Stimulated activated CD4-positive, alpha-beta T cell treated with anti-CD3 and anti-CD28 coated beads, TNF-alpha, amount 100 ng/mL, for 4 hours (primary cell): ENCODE data around the gene KIAA0319L.
"Not testable (repeated sequence)": the region's sequence is repeated elsewhere in the genome, so short reads cannot be mapped to it uniquely, and the experiment has no call there.

Experiments used
- DNase-seq, 3 experiments: peaks; one replicate each; pipeline ENCODE4 v3.0.0-alpha.2; 2020; ENCODE audit warnings: low read depth in 3 of 3

KIAA0319L gene

DNA sequence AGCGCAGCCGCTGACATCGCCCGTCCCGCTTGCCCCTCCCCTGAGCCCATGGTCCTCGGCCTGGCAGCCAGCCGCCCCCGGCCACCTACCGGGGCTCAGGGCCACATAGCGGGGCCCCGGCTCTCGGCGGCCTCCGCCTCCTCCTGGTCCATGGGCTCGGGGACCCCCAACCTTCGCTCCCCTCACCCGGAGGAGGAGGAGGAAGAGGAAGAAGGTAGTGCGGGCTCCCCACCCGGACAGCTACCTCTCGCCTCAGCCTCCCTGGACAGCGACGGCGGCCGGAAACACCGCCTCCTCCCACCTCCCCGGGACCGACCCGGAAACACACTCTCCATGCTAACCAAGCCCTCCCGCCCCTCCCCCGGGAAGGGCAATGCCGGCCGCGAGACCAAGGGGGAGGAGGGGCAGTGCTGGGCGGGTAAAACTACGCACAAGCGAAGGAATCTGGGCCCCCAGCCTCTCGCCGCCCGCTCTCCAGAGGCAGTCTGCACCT lies at the start of gene KIAA0319L:
Gene KIAA0319L, minus strand, starts transcription at position 286 of the 493 bp plus-strand sequence. CDS start 2,912 bp downstream, outside the sequence.
- no peak for DNase-seq

DNA sequence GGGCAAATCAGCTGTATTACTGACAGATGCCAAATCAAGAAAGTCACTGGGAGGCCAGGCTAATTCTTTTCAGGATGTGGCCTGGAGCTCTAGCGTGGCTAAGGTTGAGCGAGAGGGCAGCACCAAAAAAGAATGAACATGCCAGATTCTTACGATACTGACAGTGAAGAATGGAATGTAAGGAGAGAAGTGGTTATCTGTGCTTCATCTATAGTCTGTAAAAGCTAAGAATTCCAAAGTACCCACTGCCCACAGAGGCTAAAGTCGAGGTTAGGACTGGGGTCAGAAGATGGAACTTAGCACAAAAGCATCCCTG lies 48.6 kb upstream of the KIAA0319L start:
- no peak for DNase-seq

DNA sequence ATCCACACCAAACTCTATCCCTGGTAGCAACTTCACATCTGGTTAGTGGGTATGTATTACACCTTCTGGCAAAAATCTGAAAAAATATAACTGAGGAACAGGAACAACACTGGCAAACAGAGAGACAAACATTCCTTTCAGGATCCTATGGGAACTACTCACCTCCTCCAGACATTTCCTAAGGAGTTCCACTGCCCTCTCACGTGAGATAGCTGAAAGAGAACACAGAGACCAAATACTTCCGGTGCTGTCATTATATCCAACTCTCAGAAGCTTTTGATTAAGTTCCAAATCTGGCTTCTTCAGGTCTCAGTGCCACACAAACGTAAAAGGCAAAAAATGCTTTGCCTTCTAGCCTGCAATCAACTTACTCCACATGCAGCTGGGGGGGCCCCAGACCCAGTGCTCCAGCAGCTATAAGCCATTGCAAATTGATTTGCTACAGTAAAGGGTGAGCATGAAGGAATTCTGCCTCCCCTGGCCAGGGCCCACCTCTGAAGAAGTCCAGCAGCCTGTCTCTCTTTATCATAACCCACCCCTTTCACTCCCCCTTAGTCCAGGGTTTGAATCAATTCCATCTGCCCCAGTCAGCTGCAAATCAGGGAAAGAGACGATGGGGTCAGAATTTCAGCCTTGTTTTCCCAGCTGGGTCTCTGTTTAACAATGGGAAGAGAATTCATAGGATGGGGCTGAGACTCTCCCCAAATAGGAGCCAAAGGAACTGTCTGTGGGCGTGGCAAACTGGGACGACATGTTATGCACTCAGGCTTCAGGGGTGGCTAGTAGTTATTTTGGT lies 48.1 kb upstream of the KIAA0319L start:
- DNase-seq, result no peak

DNA sequence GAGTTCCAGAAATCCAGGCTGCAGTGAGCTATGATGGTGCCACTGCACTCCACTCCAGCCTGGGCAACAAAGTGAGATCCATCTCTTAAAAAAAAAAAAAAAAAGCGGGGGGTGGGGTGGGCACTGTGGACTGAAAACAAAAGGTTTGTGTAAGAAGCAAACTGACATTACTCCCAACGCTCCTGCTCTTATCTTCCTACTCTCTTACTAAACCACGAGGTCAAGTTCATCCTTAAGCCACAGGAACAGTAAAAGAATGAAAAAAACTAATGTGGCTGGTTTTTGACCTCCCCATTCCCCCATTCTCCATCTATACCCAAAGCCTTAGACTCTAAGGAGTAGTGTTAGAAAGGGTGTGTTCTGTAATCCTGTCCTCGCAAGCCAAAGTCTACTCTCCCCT lies 46.7 kb upstream of the KIAA0319L start:
- no peak for DNase-seq

DNA sequence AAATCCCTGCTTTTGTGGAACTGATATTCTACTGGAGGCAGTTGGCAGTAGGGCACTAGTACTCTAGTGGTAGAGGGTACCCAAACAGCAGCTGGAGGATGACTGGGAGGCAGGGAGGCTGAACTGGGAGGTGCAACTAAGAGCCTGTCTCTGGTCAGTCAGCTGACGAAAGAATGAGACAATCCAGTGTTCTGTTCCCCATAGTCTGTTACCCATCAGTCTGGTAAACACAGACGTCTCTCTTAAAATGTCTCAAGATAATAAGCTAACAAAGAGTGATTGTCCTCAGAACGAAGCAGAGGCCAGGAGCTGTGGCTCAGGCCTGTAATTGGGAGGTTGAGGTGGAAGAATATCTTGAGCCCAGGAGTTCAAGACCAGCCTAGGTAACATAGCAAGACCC lies 46.3 kb upstream of the KIAA0319L start:
- no peak for DNase-seq

DNA sequence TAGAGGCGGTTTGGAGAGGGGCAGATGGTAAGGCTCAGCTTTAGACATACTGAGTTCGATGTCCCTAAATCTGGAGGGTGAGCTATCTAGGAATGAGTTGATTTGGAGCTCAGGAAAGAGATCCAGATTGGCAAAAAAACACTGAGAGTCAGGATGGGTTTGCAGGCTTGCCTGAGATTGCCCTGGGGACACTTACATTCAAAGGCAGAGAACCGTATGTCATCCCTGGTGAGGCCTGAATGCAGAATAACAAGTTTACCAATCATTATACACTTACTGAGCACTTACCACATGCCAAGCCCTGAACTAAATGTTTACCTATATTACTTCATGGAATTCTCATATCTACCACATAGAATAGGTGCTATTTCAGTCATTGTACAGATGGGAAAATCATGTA lies 43.4 kb upstream of the KIAA0319L start:
- no peak for DNase-seq

DNA sequence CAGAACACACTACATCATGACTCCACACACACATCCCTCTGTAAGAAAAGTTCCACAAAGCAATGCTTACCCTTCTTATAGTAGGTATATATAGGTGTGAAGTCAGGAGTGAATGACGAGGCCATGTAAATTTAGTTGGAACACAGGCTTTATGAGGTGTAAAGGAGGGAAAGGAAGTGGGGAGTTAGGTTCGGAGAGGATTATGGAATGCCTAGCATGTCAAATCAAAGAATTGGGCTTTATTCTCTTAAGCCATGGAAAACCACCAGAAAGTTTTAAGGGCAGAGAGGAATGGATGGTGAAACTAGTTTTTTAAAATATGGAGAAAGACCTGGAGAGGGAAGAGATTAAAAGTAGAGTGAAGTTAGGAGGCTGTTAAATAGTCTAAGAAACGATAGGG lies 42.2 kb upstream of the KIAA0319L start:
- no peak for DNase-seq

DNA sequence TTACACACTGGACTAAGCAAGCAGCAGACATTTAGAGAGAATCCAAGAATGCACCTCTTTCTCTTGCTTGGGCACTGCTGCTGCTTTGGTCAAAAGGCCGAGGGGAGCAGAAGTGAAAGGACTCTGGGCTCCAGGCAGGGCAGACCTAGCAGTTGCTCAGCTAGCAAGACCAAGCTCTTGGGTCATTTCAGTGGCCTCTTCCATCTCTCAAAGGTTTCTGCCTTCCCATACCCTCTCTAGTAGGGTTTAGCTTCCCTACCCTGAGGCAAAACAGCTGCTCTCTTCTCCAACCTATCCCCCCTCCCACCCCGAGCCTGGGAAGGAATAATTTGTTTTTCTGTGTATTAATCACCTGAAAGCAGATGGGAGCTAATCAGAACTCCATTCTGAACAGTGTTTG lies 41.7 kb upstream of the KIAA0319L start:
- no peak for DNase-seq

DNA sequence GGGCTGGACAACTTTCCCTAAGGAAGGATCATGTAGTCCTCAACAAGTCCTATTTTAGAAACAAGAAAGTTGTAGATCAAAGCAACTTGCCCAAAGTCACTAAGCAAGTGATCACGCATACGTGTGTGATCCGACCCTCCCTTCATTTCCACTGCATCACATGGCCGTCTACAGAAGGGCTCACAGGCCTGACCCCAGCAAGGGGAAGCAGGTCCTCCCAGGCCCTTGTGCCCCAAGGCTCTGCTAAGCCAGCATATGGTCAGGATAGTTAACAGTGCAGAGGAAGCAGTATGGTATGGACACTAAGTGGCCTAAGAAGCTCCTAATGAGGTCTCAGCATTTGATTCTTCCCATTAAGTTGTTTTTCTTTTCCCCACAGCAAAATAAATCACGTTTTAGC lies 40.7 kb upstream of the KIAA0319L start:
- DNase-seq, result no peak

DNA sequence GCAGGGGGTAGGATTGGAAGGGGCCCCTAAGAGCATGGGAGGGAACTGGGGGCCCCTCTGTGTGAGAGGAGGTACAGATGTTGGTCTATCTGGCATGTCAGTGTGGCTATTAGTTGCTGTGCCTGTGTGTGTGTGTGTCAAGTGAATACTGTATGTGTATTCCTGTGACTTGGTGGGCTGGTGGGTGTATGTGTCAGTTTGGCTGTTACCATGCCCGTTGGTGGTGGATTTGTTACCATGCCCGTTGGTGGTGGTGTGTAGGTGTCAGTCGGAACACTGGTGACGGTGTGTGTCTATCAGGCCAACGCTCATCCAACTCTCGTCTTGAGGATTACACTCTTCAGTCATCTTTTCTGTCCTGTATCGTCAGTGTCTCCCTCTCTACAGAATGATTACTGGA lies 38.5 kb upstream of the KIAA0319L start:
- no peak for DNase-seq

DNA sequence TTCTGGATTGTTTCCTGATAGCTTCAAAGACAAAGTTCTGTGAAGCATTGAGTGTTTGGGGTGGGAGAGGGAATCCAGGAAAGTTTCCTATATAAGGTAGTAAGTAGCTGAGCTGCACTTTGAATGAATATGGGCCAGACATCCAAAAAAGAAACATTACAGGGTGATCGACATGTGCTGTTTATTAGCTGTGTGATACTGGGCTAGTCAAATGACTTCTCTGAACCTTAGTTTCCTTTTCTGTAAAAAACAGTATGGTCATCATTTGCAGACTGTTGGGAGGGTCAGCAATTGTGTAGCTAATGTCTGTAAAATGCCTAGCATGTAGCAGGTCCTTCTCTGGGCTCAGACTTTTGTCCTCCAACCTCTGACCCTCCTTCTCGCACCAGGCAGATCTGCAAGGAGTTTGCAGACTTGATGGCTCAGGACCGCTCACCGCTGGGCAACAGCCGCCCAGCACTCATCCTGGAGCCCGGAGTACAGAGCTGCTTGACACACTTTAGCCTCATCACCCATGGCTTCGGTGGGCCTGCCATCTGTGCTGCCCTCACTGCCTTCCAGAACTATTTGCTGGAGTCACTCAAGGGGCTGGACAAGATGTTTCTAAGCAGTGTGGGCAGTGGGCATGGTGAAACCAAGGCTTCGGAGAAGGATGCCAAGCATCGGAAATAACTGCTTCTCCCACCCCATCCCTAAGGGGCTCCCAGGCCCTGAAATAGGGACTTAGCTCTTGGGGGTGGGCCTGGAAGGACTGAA lies 37.0 kb upstream of the KIAA0319L start:
- DNase-seq, result no peak

DNA sequence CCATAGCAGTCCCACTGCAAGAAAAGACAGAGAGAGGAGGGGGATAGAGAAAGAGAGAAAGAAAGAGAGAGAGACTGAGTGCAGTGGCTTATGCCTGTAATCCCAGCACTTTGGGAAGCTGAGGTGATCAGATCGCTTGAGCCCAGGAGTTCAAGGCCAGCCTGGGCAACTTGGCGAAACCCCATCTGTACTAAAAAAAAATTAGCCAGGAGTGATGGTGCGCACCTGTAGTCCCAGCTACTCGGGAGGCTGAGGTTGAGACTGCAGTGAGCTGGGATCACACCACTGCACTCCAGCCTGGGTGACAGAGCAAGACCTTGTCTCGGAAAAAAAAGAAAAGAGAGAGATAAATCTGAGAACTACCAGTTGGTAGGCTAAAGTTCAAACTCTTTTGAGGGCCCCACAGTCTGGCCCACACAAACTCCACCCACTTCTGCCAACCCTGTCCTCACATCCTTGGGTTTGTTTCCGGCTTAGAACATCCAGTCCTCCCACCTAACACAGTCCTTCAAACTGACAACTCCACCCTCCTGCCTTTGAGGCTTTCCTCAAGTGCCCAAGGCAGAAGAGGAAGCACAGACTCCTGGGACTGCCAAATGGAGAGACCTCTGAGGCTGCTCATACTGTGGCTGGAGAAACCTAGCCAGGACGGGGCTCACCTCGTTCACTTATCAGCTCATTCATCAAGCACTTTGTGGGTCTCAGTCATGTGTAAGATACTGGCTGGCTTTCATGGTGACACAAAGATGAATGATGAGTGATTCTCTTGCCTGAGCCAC lies 36.0 kb upstream of the KIAA0319L start:
- DNase-seq, result no peak

DNA sequence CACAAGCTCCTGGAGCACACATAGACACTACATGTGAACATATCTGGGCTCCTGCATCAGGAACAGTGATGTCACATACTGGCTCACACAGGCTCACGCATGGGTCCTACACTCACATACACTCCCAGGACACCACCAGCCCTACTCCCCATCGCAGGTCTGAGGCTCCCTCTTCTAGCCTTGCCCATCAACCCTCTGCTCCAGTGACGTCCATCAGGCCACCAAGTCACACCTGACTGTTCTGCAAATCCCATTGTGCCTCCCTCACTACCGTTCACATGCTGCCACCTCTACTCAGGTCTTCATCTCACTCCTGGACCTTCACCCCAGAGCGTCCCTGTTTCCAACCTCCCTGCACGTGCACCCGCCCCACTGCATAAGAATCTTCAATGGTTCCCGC lies 34.0 kb upstream of the KIAA0319L start:
- DNase-seq, result no peak

DNA sequence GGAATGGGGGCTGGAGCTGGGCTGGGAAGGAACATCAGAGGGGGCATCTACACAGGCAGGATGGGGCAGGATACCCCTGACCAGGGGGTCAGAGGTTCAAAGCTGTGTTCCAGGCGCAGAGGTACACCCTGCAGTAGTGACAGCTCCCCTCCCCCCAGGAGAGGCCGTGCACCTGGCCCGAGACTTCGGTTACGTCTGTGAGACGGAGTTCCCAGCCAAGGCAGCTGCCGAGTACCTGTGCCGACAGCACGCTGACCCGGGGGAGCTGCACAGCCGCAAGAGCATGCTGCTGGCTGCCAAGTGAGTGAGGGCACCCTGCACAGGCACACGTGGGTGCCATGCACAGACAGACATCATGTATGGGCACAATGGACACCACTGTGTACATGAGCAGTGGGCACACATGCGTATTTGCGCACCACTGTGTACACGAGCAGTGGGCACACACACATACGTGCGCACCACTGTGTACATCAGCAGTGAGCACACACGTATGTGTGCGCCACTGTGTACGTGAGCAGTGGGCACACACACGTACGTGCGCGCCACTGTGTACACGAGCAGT lies 33.4 kb upstream of the KIAA0319L start:
- DNase-seq, result no peak

DNA sequence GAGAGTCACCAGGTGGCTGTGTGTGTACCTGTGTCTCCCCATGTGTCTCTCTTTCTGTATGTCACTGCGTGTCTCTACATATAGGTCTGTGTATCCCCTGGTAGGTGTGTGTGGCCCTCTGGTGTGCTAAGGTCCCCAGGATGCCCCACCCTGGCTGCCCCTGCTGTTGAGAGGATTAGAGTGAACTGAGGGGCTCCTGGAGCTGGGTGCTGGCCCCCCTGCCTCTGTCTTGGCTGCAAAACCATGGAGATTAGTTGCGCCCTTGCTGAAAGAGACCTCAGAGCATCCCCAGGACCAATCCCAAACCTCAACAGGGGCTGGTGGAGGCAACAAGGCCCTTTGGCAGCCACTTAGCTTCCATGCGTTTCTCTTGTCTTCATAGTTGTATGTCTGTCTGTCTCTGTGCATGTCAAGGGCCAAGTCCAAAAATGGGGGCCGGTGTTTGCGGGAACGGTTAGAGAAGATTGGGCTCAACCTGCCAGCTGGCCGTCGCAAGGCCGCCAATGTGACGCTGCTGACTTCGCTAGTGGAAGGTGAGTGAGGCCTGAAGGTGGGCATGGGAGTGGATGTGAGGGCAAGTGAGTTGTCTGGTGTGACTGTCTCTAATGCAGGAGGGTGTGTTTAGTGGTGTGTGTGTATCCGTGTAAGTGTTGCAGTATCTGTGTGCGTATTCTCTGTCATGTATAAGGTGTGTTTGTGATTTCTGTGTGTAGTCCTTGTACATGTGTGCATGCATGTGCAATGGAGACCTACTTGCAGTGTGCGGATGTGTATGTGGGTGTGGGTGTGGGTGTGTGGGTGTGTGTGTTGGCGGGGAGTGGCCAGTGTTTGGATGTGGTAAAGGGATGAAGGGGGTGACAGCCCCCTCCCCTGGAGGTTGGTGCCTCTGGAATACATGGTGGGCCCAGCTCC lies 32.6 kb upstream of the KIAA0319L start:
- no peak for DNase-seq

DNA sequence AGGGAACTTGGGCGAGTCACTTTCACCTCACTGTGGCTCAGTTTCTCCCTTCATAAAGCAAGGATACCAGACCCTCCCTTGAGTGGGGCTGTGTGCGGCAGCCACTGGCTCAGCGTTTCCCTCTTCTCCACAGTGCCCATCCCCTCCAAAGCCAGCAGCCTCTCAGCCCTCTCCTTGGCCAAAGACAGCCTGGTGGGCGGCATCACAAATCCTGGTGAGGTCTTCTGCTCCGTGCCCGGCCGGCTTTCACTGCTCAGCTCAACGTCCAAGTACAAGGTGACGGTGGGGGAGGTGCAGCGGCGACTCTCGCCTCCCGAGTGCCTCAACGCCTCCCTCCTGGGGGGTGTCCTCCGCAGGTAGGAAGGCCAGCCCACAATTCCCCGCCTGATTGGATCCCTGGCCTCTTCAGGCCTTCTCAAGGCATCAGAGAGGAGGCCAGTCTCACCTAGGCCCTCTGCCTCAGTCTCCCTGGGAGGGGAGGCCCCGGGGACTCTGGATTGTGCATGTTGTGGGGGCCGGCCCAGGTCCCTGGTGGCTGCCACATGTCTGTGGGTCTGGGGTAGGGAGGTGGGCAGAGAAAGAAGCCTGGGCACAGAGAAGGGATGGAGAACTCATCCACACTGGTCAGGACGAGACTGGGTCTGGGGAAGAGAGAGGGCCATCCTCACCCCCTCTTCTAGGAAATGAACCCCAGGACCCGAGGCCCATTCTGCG lies 31.2 kb upstream of the KIAA0319L start:
- DNase-seq, result no peak

DNA sequence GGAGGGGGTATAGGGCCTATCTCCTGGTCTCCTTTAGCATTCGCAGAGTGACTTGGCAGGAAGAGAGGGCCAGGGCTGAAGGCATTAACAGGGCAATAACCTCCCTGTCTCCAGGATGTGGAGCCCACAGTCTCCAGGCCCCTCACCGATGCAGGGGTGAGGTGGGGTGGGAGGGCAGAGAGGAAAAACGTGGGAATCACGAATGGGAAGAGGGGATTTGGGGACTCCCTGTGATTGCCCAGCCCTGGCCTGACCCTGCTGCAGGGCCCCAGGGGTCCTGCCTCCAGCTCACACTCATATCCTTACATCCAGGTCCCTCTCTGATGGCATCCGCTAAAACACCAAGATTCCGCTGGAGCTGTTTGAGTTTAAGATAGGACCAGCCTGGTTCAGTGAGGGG lies 30.5 kb upstream of the KIAA0319L start:
- no peak for DNase-seq

DNA sequence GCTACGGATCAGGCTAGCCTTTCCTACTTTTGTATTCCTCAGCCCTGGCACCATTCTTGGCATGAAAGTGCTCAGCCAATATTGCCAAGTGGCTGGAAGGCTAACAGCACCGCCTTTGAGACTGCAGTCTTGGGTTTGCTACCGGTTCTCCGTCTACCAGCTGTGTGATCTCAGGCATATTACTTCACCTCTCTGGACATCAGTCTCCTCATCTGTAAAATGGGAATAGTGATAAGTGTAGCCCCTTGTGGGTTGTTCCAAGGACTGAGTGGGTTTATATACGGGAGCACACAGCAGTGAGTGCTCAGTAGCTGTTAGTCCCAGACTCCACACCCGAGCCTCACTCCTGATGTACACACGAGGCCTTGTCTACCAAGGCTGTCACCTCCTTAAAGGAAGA lies 29.6 kb upstream of the KIAA0319L start:
- no peak for DNase-seq

DNA sequence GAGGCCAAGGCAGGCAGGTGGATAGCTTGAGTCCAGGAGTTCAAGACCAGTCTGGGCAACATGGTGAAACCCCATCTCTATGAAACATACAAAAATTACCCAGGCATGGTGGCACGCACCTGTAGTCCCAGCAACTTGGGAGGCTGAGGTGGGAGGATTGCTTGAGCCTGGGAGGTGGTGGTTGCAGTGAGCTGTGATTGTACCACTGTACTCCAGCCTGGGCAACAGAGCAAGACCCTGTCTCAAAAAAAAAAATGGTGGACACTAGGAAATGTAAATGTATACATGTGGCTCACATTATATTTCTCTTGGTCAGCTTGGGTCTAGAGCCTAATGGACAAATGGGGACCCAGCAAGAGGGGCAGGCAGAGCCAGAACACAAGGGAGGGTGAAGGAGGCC lies 28.6 kb upstream of the KIAA0319L start:
- not testable (repeated sequence) for DNase-seq

DNA sequence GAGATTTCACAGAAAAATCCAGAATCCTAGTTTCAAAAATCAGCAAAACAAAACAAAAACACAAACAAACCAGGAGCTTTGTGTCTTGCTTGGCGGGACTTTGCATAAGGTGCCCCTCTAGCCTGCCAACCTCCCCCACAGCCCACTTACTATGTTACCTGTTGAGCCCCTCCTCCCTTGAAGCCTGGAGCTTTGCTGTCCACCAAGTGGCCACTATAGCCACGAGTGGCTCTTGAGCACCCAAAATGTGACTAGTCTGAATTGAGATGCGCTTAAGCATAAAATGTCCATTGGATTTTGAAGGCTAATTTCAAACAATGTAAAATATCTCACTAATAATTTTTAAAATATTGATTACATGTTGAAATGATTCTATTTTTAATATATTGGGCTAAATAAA lies 28.1 kb upstream of the KIAA0319L start:
- DNase-seq, result no peak
